NCI-H82 (cell line): Measurements from ENCODE around the gene CXXC5.

Experiments used
- DNase-seq: peaks from one replicate; lab custom pipeline; 2025; lab: John Stamatoyannopoulos, UW

The CXXC5 gene

DNA sequence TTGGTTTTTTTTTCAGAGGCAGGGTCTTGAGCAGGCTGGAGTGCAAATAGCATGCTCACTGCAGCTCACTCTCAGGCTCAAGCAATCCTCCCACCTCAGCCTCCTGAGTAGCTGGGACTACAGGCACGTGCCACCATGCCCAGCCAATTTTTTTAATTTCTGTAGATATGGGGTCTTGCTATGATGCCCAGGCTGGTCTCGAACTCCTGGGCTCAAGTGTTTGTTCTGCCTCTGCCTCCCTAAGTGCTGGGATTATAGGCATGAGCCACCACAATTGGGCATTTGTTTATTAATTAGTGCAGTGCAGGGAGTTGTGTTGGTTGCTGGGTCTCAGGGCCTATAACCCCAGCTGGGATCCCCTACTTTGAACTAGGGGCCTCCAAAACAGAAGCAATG, 47.0 kb downstream of the CXXC5 start:
- DNase-seq = no peak

DNA sequence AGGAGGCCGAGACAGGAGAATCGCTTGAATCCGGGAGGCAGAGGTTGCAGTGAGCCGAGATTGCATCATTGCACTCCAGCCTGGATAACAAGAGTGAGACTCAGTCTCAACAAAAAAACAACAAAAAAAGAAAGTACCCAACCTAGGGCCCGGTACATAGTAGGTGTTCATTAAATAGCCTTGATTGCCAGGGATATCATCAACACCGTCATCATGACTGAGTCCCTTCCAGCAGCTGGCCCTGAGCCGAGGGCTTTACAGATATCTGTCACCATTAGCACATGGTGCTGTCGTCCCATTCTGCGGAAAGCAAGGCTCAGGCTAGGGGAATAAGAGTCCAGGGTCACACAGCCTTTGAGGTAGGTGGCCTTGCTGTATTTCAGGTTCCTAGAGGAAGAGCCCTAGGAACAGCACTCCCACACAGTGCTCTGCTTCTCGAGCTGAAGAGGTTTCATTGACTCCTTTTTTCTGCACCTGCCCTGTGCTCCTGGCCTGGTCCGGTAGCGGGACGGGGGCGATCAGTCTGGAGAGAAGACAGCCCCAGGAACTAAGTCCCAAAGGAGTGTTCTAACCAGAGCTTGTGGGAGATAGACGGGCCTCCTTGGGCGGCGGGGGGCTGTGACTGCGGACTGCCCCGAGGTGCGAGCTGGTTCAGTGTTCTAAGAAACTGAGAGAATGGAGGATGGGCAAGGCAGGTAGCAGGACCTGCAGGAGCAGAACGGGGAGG, 48.2 kb downstream of the CXXC5 start:
- DNase-seq = no peak

DNA sequence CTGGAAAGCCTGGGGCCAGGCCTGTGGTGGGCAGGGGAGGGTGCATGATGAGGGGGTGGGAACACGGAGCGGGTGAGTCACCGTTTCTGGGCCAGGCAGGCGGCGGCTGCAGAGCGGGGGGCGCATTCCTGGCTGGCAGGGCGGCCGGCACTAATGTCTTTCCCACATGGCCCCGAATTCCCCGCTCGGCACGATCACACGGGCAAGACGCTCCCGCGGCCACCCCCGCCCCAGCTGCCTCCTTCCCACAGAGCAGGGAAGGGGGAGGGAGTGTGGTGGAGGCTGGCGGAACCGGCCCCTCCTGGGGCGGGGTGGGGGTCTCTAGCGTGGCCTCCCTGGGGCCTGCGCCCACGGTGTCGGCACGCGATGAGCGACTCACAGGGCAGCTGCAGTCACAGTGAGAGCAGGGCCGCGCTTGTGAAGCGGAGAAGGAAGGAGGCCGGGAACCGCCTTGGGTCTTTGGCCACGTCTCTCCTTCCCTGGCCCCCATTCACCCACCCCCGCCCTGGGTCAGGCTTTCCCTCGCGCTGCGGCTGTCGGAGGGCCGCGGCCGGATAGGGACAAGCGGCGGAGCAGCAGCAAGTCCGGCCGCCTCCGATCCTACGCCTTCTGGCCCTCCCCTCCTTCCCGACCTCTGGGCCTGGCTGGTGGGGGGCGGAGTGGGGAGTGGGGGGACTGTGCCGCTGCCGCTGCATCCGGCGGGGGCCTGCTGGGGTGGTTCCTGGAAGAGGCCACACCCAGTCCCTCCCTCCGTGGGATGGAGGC, 48.9 kb downstream of the CXXC5 start:
- peak; percentile 34 for DNase-seq

DNA sequence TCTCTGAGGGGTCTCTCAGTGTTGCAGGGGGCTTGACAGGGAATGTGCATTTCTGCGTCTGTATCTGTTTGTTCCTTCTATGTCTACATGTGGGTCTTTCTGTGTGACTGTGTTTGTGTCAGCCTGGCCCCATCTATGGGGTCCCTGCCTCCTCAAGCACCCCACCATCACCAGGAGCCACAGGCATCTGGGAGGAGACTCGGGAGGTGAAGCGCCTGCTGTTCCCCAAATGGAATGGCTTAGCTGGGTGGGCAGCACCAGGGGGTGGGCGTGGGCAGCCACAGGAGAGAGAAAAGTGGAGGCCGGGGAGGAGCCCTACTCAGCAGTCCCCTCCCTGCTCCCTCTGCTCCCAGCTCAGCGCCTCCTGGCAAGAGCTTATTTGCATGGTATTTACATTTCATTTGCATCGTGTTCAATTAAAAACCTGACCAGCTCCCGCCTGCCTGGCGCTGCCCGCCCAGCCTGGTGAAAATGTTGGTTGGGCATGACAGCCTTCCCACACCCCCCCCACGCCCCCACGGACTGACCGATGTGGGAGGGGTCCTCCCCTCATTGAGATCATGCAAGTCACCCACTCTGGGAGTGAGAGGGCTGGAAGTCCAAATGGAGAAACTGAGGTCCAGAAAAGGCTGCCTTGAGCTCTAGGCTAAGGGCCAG, 50.5 kb downstream of the CXXC5 start:
- DNase-seq = peak; percentile 61

DNA sequence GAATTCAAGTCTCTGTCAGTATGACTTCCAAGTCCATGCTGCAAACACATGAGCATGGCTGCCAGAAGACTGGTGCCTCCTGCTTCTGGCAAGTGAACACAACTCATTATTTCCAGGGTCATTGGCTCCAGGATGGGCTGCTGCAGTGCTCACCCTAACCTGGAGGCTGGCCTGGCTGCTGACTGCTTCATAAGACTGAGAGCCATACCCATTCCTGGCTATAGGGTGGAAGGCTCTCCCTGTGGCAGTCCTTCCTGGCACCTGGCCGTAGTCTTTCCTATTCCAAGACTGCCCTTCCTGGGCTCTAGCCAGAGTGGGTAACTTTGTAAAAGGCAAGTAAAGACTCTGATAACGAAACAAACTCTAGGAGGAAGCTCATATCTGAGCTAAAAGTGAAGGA, 51.2 kb downstream of the CXXC5 start:
- no peak for DNase-seq

DNA sequence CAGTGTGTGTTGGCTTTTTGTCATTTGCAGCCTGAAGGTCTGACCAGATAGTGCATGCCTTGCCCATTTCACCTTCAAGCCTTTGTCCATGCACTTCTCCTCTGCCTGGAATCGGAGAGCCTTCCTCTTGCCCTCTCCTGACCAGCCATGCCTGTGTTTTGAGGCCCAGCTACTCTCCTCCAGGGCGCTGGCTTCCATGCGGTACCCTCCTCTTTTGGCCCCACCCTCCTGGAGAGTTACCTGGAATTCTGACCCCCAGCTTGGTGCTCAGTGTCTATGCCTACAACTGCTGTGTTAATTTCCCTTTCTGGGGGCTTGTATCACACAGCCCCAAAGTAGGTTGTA, 52.5 kb downstream of the CXXC5 start:
- no peak for DNase-seq

DNA sequence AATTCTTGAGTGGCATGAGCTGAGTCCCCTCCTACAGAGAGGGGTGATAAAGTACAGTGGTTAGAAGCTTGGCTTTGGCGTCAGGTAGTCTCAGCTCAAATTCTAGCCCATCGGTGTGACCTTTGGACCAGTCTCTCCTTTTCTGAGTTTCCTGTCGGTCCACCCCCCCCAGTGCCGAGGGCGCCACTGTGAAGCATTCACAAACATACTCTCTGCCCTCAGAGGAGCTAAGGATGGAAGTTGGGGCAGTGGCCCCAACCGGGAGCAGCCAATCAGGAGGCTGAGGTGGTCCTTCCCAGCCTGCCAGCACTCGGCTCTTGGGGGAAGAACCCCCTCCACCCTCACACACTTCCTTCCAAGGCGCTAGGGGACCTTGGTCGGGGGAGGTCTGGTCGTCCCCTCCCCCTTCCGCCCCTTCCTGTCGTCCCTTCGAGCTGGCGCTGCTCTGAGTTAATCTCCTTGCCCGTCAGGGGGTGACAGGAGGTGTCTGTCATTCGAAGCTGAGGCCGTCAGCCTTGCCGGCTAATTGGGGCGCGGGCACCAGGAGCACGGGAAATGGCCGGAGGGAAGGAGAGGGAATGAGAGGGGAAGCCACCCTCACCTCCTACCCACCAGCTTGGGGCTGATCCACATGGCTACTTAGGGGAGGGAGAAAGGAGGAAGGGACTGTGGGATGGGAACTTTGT, 53.0 kb downstream of the CXXC5 start:
- peak; percentile 88 for DNase-seq

DNA sequence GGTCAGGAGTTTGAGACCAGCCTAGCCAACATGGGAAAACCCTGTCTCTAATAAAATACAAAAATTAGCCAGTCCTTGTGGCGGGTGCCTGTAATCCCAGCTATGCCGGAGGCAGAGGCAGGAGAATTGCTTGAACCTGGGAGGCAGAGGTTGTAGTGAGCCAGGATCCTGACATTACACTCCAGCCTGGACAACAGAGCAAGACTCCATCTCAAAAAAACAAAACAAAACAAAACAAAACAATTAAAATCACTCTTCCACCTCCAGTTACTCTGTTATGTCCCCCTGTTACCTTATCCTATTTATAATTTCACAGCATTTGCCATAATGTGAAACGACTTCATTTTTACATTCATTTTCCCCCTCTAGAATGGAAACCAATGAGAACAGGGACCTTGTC, 54.4 kb downstream of the CXXC5 start:
- DNase-seq = no peak

DNA sequence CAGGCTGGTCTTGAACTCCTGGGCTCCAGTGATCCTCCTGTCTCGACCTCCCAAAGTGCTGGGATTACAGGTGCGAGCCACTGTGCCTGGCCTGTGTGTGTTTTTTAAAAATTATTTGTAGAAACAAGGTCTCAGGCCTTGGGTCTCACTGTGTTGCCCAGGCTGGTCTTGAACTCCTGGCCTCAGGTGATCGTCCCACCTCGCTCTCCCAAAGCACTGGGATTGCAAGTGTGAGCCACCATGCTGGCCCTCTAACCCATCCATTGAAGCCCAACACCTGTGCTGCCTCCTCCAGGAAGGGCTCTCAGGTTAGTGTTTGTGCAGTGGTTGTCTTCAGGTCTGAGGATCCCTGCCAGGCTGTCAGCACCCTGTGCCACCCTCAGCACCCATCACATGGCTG, 56.6 kb downstream of the CXXC5 start:
- DNase-seq = no peak

DNA sequence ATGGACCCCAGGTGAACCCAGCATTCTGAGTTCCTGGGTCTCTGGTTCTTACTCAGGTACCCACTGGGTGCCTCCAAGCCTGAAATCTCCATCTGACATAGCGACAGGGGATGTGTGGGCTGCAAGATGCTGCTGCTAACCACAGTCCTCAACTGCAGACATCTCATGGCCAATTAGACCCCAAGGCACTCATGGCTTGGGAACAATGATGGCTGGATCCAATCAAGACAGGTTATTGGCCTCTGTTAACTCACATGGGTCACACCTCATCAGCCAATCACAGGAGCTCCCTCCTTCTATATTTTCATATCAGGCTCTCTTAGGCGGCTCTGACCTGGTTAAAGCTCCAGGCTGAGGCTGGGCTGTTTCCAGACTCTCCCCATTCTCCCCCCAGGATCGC, 57.0 kb downstream of the CXXC5 start:
- no peak for DNase-seq

DNA sequence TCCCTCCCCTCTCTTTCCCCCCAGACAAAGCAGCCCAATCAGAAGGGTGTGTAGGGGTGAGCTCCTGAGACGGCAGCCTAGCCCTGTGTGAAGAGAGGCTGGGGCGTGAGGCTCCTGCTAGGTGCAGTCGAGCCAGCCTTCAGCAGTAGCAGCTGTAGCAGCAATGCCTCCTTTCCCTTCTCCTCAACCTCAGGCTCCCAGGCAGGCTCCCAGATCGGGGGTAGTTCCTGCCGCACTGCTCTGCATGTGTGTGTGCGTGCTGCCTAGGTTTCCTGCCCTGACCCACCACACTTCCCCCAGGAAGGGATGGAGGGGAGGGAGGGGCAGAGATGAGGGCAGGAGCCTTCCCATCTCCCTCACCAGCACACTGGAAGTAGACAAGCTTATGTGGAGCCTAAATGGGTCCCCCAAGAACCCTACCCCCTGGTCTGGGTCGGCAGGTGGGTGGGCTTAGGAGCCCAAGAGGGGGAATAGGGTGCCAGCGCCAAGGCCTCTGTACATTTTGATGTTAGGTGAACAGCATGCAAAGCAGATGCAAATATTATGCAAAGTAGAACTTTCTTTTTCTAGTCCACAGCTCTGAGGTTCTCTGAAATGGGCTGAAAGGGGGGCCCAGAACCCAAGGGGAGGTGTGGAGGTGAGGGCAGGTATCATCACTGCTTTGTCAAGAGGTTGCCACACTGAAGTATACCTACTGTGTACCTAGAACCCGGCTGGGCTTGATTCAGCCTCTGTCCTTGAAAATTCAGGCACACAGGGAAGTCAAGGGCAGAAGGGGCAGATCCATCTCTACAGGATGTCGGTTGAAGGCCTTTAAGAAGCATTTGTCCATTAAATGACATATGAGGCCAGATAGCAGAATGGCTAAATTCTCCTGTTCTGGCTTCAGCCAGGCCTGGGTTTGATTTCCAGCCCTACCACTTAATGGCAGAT, 57.8 kb downstream of the CXXC5 start:
- no peak for DNase-seq

DNA sequence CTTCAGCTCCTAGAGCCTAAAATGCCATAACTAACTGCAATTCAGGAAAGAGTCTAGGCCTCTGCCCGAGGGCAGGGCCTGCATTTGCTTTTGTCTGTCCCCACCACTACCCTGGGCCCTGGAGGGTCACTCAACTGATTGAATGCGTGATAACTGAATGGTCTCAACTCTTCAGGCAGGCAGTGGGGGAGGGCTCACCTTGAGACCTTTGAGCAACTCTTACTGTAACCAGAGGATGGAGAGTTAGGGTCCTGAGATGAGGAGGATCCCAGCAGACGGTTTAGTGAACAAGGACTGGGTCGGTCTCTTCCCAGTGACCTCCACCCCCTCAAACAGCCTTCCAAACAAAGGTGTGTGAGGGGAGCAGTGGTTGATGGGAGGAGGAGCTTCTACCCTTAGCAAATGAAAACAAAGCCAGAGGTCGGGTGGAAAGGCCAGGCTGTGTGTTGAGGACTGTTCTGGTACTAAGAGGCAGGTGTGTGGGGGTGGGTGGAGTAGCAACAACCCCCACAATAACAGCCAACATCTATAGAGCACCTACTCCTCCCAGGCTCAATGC, 59.4 kb downstream of the CXXC5 start:
- no peak for DNase-seq

DNA sequence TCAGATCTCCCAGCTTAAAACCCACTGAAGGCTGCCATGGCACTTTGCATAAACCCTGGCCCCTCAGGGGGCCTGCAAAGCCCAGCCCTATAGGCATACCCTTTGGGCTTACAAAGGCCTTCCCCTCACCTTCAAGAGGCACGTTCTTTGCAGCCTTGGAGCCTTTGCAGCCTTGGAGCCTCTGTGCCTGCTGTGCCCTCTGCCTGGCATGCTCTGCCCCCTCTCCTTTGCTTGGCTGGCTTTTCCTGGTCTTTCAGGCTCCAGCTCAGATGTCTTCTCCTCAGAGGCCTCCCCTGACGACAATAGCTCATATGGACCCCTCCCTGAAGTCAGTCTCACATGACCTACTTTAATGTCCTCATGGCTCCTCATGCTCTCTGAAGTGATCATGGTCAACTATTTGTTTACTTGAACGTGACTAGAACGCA, 60.3 kb downstream of the CXXC5 start:
- no peak for DNase-seq

DNA sequence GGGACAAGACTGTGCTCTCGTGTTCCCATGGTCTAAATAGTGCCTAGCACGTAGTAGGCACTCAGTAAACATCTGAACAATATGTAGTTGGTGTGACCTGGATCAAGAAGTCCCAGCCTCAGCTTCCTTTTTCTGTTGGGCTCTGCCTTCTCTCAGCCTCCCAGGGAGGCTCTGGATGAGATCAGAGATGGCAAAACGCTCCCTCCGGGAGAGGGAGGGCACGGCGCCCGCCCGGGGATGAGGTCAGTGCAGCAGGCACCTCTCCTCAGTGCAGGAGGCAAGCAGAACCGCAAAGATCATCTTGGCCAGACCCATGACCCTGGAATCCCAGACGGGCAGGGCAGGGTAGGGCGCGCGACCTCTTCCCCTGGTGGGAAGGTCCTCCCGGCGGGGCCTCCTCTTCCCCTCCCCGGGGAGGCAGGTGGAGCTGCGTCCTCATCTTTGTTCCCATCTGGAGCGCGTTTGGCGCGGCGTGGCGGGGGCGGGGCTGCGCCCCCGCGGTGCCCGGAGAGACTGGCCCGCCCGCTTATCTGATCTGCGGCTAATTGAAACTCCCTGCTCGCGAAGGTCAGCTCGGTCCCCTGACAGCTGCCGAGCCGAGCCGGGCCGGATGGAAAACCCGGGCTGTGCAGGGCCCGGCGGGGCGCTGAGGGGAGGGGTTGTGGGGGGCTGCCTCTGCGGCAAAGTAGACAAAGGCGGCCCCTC, 60.9 kb downstream of the CXXC5 start:
- peak; percentile 82 for DNase-seq

DNA sequence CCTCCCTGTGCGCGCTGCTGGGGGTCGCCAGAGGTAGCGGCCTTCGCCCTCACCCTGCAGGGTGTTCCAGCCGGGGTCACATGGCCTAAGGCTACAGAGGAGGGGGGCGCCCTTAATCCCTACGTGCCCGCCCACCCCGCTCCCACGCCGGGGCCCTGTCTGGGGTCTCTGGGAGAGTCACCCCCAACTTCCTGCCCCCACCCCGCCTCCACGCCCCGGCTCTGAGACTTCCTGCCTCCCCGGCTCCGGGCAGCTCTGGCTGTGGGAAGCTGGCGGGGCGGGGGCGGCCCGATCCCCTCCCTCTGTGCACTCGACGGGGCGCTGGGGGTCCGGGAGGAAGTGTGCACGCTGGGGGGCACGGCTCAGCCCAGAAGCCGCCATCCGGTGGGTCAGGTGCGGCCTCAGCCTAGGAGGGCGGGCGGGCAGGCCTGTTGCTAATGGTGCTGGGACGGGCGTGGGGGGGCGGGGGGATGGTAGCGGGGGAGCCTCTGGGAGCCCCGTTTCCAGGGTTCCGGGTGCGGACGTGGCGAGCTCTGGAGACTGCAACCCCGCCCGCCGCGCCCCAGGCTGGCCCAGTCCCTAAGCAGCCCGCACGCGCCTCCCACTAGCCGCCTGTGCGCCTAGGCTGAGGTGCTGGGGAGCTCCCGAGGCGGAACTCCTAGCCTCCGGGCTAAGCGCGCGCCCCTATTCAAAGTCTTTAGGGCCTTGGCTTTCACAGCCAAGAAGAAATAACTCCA, 61.6 kb downstream of the CXXC5 start:
- no peak for DNase-seq

DNA sequence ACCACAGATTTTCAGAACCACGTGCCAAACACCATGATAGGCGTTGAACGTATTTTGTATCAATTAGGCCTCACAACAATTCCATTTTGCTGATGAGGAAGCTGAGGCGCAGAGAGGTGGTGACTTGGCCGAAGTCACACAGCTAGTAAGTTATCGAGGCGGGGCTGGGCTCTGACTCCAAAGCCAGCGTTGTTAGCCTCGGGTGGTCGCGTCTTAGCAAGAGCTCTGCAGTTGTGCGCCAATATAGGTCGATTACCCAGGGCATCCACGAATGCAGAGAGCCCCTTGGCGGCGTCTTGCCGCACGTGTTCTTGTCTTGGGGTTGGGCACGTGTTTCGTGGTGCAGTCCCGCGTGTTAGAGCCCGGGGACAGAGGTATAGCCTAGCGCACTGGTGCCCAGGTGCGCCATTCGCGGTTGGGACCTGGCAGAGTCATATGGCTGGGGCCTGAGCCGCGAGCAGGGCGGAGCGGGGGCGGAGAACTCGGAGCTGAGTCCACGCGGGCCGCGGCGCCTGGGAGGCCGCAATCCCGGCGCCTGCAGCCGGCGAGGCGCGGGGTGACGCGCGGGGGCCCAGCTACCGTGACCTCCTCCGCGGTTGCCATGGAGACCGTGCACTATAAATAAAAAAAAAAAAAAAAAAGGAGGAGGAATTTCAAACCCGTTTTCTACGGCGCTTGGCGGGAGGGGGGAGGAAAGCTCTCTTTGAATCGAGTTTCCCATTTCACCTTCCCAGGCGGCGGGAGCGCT, 62.3 kb downstream of the CXXC5 start:
- DNase-seq = peak; percentile 55

DNA sequence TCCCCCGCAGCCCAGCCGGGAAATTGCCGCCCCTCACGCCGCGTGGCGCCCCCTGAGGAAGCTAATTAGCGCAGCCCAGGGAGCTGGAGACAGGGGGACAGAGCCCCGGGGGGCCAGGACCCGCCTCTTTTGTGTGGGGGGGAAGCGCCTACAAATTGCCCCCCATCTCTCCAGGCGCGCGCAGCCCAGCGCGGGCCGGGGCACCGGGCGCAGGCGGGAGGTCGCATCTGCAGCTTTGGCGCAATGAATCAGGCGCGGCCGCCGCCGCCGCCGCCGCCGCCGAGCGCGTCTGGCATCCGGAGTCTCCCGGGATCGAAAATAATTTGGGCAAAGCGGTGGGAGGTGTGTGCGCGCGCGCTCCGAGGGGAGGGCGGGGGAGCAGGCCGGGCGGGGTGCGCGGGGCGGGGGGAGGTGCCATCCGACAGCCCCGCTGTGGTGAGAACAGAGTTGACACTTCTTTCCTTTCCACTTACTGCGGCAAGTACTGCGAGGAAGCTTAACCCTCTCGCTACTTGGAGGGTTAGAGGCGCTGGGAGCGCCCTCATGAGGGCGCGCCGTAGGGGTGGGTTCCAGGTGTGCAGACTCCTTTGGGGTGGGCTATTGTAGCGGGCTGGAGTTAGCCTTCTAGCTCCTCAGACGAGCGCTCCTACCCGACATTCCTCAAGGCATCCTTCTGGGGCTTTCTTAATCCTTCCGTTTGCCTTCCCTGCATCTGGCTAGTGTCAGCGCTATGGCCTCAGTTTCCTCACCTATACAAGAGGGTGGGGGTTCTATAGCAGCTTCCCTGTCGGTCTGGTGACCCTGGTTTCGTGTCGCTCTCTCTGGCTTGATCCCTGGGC, 63.1 kb downstream of the CXXC5 start:
- DNase-seq = peak; percentile 78

DNA sequence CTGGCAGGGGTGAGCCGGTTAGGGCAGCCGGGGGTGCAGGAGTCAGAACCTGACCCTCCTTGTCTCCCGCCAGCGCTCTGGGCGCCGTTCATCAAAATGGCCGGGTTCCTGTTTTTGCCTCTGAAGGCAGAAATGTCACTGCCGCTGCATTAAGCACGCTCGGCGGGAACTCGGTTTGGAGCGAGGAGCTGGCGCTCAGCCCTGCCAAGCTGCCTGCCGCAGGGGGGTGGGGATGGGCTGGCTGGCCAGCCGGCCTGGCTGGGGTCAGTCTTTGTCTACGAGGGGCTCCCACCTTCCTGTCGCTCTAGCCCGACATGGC, 63.7 kb downstream of the CXXC5 start:
- no peak for DNase-seq
